Activated naive CD8-positive, alpha-beta T cell treated with anti-CD3 and anti-CD28 coated beads for 36 hours (primary cell): ENCODE measurements around the gene ZNF547. TPM values are rescaled to one million over a fixed set of nuclear protein-coding genes. Genes with fewer than 3 reads are reported as not detected.
A peak's percentile ranks its signal among the peaks of the same experiment; 100 is the strongest.
"Not testable (repeated sequence)": the region's sequence is repeated elsewhere in the genome, so short reads cannot be mapped to it uniquely, and the experiment has no call there.

Experiments used
- DNase-seq: peaks from one replicate; pipeline ENCODE4 v3.0.0; 2021
- H3K27ac Mint-ChIP-seq: one replicate; pipeline ENCODE4 v1.8.0; 2022; ENCODE audit warnings: mild to moderate bottlenecking, moderate library complexity, mixed read lengths
- H3K27me3 Mint-ChIP-seq: one replicate; pipeline ENCODE4 v1.8.0; 2022; ENCODE audit warnings: mild to moderate bottlenecking, mixed read lengths
- H3K36me3 Mint-ChIP-seq: one replicate; pipeline ENCODE4 v1.8.0; 2021; ENCODE audit warnings: mild to moderate bottlenecking, mixed read lengths
- H3K4me1 Mint-ChIP-seq: one replicate; pipeline ENCODE4 v1.8.0; 2021; ENCODE audit warnings: mixed read lengths
- H3K4me3 Mint-ChIP-seq: one replicate; pipeline ENCODE4 v1.8.0; 2022; ENCODE audit warnings: mild to moderate bottlenecking, moderate library complexity, mixed read lengths
- H3K9me3 Mint-ChIP-seq: one replicate; pipeline ENCODE4 v1.8.0; 2022; ENCODE audit warnings: mixed read lengths
- total RNA-seq, 2 experiments: library from RNA; stranded (reverse); gene quantifications; one replicate each; pipeline ENCODE4 v1.2.3, GENCODE V29; 2021

Gene ZNF547
- total RNA-seq, 2 experiments from 2014 or later = 1.6 to 1.8 TPM

DNA sequence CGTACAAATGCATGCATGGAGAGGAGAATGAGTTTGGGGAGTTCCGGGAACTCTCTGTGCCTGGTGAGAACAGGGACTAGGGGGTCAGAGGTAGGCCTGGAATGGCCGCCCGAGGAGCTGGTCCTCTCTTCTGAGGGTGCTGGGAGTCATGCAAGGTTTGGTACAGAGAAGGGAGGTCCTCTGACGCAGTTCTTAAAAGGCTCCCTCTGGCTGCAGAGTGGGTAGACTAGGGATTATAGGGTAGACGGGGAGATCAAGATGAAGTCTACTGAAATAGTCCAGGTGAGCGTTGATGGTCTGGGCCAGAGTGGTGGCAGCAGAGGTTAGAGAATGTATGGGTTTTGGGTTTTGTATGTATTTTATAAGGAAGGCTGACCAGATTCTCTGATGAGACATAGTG, 11.5 kb upstream of the ZNF547 start:
- Mint-ChIP-seq H3K36me3 (peaks cover 61% of the 10 kb centered on the region), H3K4me3 (peak overlapping the region; percentile 87), H3K27me3 (no peaks in the 10 kb centered on the region), H3K27ac (peak overlapping the region; percentile 92), H3K9me3 (peaks cover 42% of the 10 kb centered on the region), H3K4me1 (peaks cover 23% of the 10 kb centered on the region)
- peak; percentile 3 for DNase-seq

DNA sequence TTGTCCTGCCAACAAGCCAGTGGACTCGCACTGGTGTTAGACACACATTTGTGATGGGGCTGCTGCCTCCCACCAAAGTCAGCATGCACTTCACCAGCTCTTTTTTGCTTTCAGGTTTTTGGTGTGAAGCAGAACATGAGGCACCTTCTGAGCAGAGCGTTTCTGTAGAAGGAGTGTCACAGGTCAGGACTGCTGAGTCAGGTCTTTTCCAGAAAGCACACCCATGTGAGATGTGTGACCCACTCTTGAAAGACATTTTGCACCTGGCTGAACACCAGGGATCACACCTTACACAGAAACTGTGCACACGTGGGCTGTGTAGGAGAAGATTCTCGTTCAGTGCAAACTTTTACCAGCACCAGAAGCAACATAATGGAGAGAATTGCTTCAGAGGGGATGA, 7.4 kb upstream of the ZNF547 start:
- no peak for DNase-seq
- Mint-ChIP-seq H3K27ac (no peak overlapping the region), H3K27me3 (no peaks in the 10 kb centered on the region), H3K36me3 (peaks cover 92% of the 10 kb centered on the region), H3K4me3 (no peak overlapping the region), H3K4me1 (peaks cover 21% of the 10 kb centered on the region), H3K9me3 (peaks cover 53% of the 10 kb centered on the region)

DNA sequence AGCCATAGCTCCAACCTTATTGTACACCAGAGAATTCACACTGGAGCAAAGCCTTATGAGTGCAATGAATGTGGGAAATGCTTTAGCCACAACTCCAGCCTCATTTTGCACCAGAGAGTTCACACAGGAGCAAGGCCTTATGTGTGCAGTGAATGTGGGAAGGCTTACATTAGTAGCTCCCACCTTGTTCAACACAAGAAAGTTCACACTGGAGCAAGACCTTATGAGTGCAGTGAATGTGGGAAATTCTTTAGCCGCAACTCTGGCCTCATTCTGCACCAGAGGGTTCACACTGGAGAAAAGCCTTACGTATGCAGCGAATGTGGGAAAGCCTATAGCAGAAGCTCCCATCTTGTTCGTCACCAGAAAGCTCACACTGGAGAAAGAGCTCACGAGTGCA, 5.9 kb upstream of the ZNF547 start:
- peaks cover 55% of the 10 kb centered on the region for H3K9me3 Mint-ChIP-seq
- H3K27ac Mint-ChIP-seq = no peak overlapping the region
- no peak for DNase-seq
- peaks cover 81% of the 10 kb centered on the region for H3K36me3 Mint-ChIP-seq
- peaks cover 12% of the 10 kb centered on the region for H3K4me1 Mint-ChIP-seq
- no peak overlapping the region for H3K4me3 Mint-ChIP-seq
- H3K27me3 Mint-ChIP-seq = no peaks in the 10 kb centered on the region

DNA sequence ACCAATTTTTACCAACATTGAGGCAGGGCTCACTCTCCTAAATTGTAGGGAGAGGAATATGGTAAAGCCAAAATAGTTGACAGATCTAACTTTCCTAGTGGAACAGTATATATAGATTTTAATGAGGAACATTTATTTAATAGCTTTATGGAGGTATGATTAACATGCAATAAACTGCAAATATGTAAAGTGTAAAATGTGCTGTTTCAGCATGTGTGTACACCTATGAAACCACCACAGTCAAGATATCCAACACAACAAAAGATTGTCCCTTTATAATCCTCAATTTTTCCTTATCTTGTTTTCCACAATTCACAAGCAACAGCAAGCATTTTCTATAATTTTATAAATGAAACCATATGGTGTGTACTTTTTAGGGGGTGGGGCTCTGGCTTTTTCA, 4.1 kb upstream of the ZNF547 start:
- peaks cover 70% of the 10 kb centered on the region for H3K36me3 Mint-ChIP-seq
- no peak overlapping the region for H3K4me3 Mint-ChIP-seq
- DNase-seq = no peak
- H3K27ac Mint-ChIP-seq = no peak overlapping the region
- peaks cover 10% of the 10 kb centered on the region for H3K4me1 Mint-ChIP-seq
- no peaks in the 10 kb centered on the region for H3K27me3 Mint-ChIP-seq
- H3K9me3 Mint-ChIP-seq = peaks cover 48% of the 10 kb centered on the region

DNA sequence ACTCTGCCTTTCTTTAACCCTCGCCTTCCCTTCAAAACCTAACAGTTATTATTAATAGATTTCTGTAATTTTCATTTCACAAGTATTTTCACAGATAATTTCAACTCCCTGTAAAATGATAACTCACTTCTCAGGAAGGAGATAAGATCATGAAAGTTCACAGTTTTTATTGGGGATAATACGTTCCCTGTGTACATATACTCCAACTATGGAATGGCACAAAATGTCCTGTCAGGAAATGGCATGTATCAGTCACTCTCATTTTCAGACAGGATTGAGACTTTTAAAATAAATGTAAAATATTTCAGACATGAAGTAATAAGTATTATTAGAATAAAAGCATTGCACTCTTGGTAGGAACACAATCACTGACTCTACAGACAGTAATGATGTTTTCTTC, 932 bp upstream of the ZNF547 start:
- peaks cover 58% of the 10 kb centered on the region for H3K36me3 Mint-ChIP-seq
- no peak for DNase-seq
- H3K4me1 Mint-ChIP-seq = peaks cover 10% of the 10 kb centered on the region
- H3K4me3 Mint-ChIP-seq = peak overlapping the region; percentile 91
- H3K27ac Mint-ChIP-seq = peak overlapping the region; percentile 97
- peaks cover 25% of the 10 kb centered on the region for H3K9me3 Mint-ChIP-seq
- no peaks in the 10 kb centered on the region for H3K27me3 Mint-ChIP-seq

DNA sequence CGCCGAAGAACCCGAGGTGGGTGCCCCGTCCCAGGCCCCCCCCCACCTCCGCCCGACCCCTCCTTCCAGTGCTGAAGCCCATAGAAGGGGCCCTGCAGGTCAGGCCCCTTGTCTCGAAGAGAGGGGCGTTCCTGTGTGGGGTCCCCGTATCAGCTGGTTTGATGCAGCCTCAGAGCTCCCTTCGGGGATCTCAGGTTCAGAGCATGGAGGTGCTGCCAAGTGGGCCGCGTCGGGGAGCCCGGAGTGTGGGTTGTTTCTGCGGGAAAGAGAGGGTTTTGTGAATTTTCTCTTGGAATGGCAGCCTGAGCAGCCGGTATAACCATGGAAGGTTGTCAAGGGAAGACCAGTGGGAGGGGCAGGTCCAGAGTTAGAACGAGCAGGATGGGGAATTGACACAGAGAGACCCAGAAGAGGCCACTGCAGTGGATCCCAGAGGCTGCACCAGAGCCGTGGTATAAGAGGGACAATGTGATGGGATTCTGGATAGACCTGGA, 384 bp downstream of the ZNF547 start:
- DNase-seq = no peak
- H3K9me3 Mint-ChIP-seq = peaks cover 20% of the 10 kb centered on the region
- H3K36me3 Mint-ChIP-seq = peaks cover 53% of the 10 kb centered on the region
- H3K4me3 Mint-ChIP-seq = peak overlapping the region; percentile 91
- H3K4me1 Mint-ChIP-seq = peaks cover 10% of the 10 kb centered on the region
- no peaks in the 10 kb centered on the region for H3K27me3 Mint-ChIP-seq
- peak overlapping the region; percentile 97 for H3K27ac Mint-ChIP-seq

DNA sequence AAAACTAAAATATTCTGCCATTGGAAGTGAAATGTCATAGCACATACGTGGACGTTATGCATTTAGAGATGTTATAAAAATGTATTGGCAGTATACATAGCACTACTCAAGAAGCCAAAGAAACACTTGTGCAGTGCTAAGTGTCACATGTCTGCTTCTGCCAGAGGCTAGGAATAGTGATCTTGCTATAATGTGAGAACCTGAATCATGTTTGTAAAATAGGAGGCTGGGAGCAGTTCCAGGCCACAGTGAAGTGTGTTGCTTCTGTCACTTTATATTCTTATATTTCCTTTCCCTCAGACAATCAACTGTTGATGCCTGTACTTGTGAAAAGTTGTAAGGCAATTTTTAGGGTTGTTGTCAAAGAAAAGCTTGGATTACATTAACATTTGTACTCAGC, 3.4 kb downstream of the ZNF547 start:
- DNase-seq = no peak
- Mint-ChIP-seq H3K36me3 (peaks cover 58% of the 10 kb centered on the region), H3K4me1 (peaks cover 10% of the 10 kb centered on the region), H3K27ac (no peak overlapping the region), H3K9me3 (peaks cover 11% of the 10 kb centered on the region), H3K27me3 (no peaks in the 10 kb centered on the region), H3K4me3 (no peak overlapping the region)

DNA sequence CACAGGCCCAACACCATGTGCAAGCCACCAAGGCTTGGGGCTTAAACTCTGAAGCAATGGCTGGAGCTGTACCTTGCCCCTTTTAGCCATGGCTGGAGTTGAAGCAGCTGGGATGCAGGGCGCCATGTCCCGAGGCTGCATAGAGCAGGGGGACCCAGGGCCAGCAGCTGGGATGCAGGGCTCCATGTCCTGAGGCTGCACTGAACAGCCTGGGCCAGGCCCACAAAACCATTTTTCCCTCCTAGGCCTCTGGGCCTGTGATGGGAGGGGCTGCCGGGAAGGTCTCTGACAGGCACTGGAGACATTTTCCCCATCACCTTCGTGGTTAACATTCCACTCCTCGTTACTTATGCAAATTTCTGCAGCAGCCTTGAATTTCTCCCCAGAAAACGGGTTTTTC, 10.8 kb downstream of the ZNF547 start:
- no peak overlapping the region for H3K4me3 Mint-ChIP-seq
- no peak for DNase-seq
- H3K4me1 Mint-ChIP-seq = no peaks in the 10 kb centered on the region
- H3K36me3 Mint-ChIP-seq = peaks cover 92% of the 10 kb centered on the region
- no peaks in the 10 kb centered on the region for H3K27me3 Mint-ChIP-seq
- H3K9me3 Mint-ChIP-seq = peaks cover 41% of the 10 kb centered on the region
- H3K27ac Mint-ChIP-seq = no peak overlapping the region

DNA sequence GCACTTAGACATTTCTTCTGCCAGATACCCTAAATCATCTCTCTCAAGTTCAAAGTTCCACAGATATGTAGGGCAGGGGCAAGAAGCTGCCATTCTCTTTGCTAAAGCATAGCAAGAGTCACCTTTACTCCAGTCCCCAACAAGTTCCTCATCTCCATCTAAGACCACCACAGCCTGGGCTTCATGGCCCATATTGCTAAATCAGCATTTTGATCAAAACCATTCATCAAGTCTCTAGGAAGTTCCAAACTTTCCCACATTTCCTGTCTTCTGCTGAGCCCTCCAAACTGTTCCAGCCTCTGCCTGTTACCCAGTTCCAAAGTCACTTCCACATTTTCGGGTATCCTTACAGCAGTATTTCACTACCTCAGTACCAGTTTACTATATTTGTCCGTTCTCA, 11.3 kb downstream of the ZNF547 start:
- Mint-ChIP-seq H3K36me3 (peaks cover 93% of the 10 kb centered on the region), H3K9me3 (peaks cover 44% of the 10 kb centered on the region)
- not testable (repeated sequence) for H3K4me3 Mint-ChIP-seq, H3K27me3 Mint-ChIP-seq, H3K27ac Mint-ChIP-seq, H3K4me1 Mint-ChIP-seq, DNase-seq

DNA sequence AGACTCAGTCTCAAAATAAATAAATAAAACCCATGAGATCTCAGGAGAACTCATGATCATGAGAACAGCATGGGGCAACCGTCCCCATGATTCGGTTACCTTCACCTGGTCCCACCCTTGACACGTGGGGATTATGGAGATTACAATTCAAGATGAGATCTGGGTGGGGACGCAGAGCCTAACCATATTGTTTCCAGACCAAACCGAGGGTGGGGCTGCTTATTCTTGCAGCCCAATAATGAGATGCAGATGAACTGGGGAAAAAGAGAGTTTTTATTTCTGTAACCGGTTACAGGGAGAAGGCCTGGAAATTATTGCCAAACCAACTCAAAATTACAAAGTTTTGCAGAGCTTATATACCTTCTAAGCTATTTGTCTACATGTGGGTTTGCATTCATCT, 12.8 kb downstream of the ZNF547 start:
- no peak for DNase-seq
- Mint-ChIP-seq H3K4me3 (no peak overlapping the region), H3K27me3 (no peaks in the 10 kb centered on the region), H3K27ac (no peak overlapping the region), H3K4me1 (no peaks in the 10 kb centered on the region), H3K9me3 (peaks cover 52% of the 10 kb centered on the region), H3K36me3 (peaks cover 82% of the 10 kb centered on the region)

DNA sequence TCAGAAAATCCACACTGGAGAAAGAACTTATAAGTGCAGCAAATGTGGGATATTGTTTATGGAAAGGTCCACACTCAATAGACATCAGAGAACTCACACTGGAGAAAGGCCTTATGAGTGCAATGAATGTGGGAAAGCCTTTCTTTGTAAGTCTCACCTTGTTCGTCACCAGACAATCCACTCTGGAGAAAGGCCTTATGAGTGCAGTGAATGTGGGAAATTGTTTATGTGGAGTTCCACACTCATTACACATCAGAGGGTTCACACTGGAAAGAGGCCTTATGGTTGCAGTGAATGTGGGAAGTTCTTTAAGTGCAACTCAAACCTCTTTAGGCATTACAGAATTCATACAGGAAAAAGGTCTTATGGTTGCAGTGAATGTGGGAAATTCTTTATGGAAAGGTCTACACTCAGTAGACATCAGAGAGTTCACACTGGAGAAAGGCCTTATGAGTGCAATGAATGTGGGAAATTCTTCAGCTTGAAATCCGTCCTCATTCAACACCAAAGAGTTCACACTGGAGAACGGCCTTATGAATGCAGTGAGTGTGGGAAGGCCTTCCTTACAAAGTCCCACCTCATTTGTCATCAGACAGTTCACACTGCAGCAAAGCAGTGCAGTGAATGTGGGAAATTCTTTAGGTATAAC, 14.3 kb downstream of the ZNF547 start:
- no peak overlapping the region for H3K27ac Mint-ChIP-seq
- no peaks in the 10 kb centered on the region for H3K4me1 Mint-ChIP-seq
- no peak for DNase-seq
- no peak overlapping the region for H3K4me3 Mint-ChIP-seq
- H3K36me3 Mint-ChIP-seq = peaks cover 72% of the 10 kb centered on the region
- no peaks in the 10 kb centered on the region for H3K27me3 Mint-ChIP-seq
- H3K9me3 Mint-ChIP-seq = peaks cover 54% of the 10 kb centered on the region

DNA sequence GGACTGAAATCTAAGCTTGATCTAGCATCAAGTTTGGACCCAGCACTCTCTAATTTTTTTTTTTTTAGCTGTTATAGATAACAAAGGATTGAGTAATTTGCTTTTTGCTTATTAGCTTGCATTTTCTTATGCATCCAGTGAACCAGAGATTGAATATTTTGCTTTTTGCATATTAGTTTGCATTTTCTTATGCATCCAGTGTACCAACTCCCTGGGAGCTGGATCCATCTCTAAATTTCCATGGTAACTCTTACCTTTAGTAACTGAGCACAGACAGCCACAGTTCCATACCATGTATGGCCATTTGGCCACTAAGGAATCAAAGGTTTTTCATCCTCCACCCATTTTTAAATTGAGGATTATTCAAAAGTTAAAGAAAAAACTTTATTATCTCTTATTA, 17.6 kb downstream of the ZNF547 start:
- Mint-ChIP-seq H3K36me3 (peaks cover 39% of the 10 kb centered on the region), H3K4me3 (no peak overlapping the region), H3K4me1 (no peaks in the 10 kb centered on the region), H3K9me3 (peaks cover 41% of the 10 kb centered on the region), H3K27ac (no peak overlapping the region), H3K27me3 (no peaks in the 10 kb centered on the region)
- no peak for DNase-seq

DNA sequence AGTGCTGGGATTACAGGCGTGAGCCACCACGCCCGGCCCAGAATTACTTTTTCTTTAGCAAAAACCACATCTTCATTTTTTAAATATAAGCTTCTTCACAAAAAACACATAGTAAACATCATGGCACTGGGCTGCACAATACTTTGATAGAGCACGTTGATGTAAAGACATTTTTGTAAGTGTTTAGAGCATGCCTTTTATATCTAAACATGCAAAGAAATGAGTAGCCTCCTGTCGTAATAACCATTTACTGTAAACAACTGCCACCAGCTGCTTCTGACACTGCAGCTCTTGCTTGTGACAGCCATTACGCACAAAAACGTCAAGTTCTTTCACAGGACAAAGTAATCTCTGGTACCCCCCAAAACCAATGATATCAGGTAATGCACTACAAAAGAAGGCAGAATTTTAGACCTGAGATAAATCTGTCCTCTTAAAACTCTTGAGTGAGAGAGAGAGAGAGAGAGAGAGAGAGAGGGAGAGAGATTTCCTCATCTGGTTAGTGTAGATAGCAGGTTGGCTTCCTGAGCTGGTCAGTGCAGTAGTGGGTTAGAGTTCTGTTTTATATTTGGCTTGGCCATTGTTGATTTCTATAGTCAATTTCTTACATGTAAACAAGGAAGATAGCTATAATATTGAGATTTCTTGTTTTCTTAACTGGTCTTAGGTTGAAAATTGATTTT, 19.6 kb downstream of the ZNF547 start:
- H3K36me3 Mint-ChIP-seq = peaks cover 20% of the 10 kb centered on the region
- H3K9me3 Mint-ChIP-seq = peaks cover 30% of the 10 kb centered on the region
- H3K27ac Mint-ChIP-seq = no peak overlapping the region
- no peak for DNase-seq
- H3K27me3 Mint-ChIP-seq = no peaks in the 10 kb centered on the region
- H3K4me1 Mint-ChIP-seq = no peaks in the 10 kb centered on the region
- no peak overlapping the region for H3K4me3 Mint-ChIP-seq

DNA sequence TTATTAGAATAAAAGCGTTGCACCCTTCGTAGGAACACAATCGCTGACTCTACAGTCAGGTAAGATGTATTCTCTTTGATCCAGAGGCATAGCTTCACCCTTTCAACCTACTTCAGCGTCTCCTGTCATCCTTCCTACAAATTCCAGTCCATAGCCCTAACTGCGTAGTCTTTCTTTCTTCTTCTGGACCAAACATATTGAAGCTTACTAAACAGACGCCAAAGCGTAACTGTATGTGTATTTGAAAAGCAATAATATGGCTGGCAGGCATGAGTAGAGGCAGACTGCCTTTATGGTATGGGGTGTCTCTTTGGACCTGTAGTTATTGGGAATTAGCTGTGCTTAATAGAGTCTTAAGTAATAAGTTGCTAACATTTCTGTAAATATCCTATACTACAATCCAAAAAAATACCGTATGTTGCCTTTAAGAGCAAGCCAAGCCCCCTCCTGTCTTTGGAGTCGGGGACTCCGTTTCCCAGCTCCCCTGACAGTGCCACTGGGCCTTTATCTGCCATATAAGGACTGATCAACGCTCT, 25.9 kb downstream of the ZNF547 start:
- Mint-ChIP-seq H3K27ac (peak overlapping the region; percentile 92), H3K36me3 (peaks cover 47% of the 10 kb centered on the region), H3K4me1 (peaks cover 26% of the 10 kb centered on the region), H3K4me3 (peak overlapping the region; percentile 96), H3K9me3 (peaks cover 22% of the 10 kb centered on the region), H3K27me3 (no peaks in the 10 kb centered on the region)
- no peak for DNase-seq

DNA sequence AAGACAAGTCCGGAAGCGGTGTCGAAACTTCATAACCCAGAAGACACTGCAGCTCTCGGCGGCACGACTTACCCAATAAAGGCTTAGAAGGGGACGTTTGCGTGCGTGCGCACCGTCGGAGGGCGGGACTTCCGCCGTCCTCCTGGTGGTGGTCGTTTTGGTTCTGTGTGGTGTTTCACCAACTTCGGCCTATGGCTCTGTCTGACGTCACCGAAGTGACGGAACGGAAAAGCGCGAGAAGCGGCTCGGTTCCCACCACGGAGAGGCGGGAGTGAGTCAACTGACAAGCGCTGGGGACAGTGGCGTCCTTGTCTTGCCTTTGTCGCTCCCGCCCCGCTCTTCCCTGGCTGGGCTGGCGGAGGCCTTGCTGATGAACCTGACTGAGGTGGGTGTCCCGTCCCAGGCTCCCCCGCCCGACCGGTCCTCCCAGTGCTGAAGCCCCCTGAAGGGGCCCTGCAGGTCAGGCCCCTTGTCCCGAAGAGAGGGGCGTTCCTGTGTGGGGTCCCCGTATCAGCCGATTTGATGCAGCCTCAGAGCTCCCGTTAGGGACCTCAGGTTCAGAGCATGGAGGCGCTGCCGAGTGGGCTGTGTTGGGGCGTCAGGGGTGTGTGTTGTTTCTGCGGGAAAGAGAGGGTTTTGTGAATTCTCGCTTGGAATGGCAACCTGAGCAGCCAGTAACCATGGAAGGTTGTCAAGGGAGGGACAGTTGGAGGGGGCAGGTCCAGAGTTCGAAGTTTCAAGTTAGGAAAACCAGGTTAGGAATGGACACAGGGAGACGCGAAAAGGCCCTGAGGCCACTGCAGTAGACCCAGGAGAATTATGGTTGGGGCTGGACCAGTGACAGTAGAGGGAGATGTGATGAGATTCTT, 26.6 kb downstream of the ZNF547 start, which contains the start of gene ZNF548:
Gene ZNF548 (plus strand): TSS at position 125 of the 869 bp plus-strand sequence. CDS start 246 bp downstream, at position 371.
- H3K4me1 Mint-ChIP-seq = peaks cover 27% of the 10 kb centered on the region
- peaks cover 27% of the 10 kb centered on the region for H3K9me3 Mint-ChIP-seq
- H3K27me3 Mint-ChIP-seq = no peaks in the 10 kb centered on the region
- peak within 1 kb of the TSS; percentile 96 for H3K4me3 Mint-ChIP-seq
- H3K27ac Mint-ChIP-seq = peak within 1 kb of the TSS; percentile 92
- peaks cover 54% of the 10 kb centered on the region for H3K36me3 Mint-ChIP-seq
- peak; percentile 97 for DNase-seq
